ENCODE measurements around the gene CLCN6. TPM values are rescaled to one million over a fixed set of nuclear protein-coding genes. Genes with fewer than 3 reads are reported as not detected.
A peak's percentile ranks its signal among the peaks of the same experiment; 100 is the strongest.

CLCN6 gene
- polyA plus RNA-seq, 3 donors, result 3.8 to 37.1 (median 4.2) TPM

DNA sequence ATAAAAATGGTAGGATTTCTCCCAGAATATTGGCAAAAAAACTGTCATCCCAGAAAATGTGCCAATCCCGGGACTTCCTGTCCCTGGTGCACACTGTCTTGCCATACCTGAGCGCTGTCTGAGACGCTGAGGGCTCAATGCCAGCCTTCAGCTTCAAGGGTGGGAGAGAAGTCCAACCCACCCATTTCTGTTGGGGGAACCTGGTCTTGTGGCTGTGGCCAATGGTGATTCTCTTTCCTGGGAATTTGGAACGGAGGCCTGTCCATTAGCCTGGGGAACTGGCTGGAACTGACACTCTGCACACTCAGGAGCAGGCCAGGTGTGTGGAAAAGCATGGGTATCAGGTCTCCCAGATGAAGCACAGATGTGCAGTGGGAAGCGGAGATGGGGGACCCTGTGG, 6.9 kb upstream of the CLCN6 start:
- Histone ChIP-seq H3K79me2 (ENCODE audit: insufficient read depth, low read length) (peaks cover 38% of the 10 kb centered on the region), H3K36me3 (replicated peaks in 1 of 2; ENCODE audit: control insufficient read depth in 1 of 2, insufficient read depth in 2 of 2, low read length in 2 of 2) (peaks cover 62 to 78% of the 10 kb centered on the region in 2 donors), H3K9me3 (replicated peaks in 1 of 2; ENCODE audit: control insufficient read depth in 1 of 2, insufficient read depth in 1 of 2, low read length in 2 of 2) (no peaks in the 10 kb centered on the region), H3K27me3 (ENCODE audit: control insufficient read depth in 2 of 2, insufficient read depth in 2 of 2, low read length in 2 of 2) (no peaks in the 10 kb centered on the region), H3K4me1 (ENCODE audit: control insufficient read depth in 1 of 2, insufficient read depth in 2 of 2, low read length in 2 of 2) (peaks cover 25 to 31% of the 10 kb centered on the region in 2 donors), H3K4me2 (replicated peaks; ENCODE audit: extremely low read depth, low read length, poor library complexity, severe bottlenecking) (no peak overlapping the region), H3K27ac (ENCODE audit: low read depth in 1 of 2, low read length in 2 of 2) (no peak overlapping the region), H3K4me3 (replicated peaks in 1 of 3; ENCODE audit: low read depth in 2 of 3, low read length in 3 of 3) (no peak overlapping the region), H2AFZ (ENCODE audit: insufficient read depth, low read depth, low read length, poor library complexity, severe bottlenecking) (no peak overlapping the region), H3K9ac (ENCODE audit: insufficient read depth, low read length, poor library complexity, severe bottlenecking) (no peak overlapping the region), H4K20me1 (ENCODE audit: insufficient read depth, low read length) (peaks cover 37% of the 10 kb centered on the region)
- Mint-ChIP-seq H3K27me3 (ENCODE audit: low read depth in 3 of 3) (peaks cover 0 to 2% (median 0%) of the 10 kb centered on the region in 3 donors), H3K4me1 (peaks cover 33% of the 10 kb centered on the region), H3K9me3 (no peaks in the 10 kb centered on the region), H3K4me3 (peak overlapping the region in 1 of 2 donors; percentile 12), H3K27ac (peak overlapping the region in 1 of 7 donors; percentile 80), H3K36me3 (peaks cover 70 to 86% of the 10 kb centered on the region in 2 donors)
- no peak for DNase-seq
- WGBS (ENCODE audit: insufficient coverage), result 100% methylated on average over 3 of the region's 5 CpGs
- intact Hi-C loops (cut with micrococcal nuclease), result loop anchor here in 1 of 2 donors (10.0 kb wide), 1 partner anchor 64 kb away; the partner anchor contains the start of gene AGTRAP
- TF ChIP-seq, protein P1, sequence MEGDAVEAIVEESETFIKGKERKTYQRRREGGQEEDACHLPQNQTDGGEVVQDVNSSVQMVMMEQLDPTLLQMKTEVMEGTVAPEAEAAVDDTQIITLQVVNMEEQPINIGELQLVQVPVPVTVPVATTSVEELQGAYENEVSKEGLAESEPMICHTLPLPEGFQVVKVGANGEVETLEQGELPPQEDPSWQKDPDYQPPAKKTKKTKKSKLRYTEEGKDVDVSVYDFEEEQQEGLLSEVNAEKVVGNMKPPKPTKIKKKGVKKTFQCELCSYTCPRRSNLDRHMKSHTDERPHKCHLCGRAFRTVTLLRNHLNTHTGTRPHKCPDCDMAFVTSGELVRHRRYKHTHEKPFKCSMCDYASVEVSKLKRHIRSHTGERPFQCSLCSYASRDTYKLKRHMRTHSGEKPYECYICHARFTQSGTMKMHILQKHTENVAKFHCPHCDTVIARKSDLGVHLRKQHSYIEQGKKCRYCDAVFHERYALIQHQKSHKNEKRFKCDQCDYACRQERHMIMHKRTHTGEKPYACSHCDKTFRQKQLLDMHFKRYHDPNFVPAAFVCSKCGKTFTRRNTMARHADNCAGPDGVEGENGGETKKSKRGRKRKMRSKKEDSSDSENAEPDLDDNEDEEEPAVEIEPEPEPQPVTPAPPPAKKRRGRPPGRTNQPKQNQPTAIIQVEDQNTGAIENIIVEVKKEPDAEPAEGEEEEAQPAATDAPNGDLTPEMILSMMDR (IDR thresholded peaks at IDR 0.05), result no peak

DNA sequence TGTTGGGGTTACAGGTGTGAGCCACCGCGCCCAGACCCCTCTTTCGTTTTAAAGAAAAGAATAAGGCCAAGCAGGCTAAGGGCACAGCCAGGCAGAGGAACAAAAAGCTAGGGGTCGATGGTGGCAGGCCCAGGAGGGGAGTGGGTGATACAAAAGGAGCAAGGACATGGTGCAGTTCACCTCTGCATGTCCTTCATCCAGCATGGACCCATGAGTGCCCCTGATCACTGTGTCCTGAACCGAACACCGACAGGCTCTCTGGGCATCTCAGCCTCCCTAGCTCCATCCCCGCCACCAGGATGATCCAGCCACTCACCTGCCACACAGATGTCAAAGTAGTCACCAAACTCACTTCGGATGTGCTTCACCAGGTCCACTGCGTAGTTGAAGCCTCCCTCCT, 6.1 kb upstream of the CLCN6 start:
- no peak overlapping the region for H3K4me3 ChIP-seq (replicated peaks in 1 of 3; ENCODE audit: low read depth in 2 of 3, low read length in 3 of 3)
- no peaks in the 10 kb centered on the region for H3K9me3 ChIP-seq (replicated peaks in 1 of 2; ENCODE audit: control insufficient read depth in 1 of 2, insufficient read depth in 1 of 2, low read length in 2 of 2)
- no peak overlapping the region for H3K9ac ChIP-seq (ENCODE audit: insufficient read depth, low read length, poor library complexity, severe bottlenecking)
- TF ChIP-seq, protein P1 (IDR thresholded peaks at IDR 0.05), result no peak
- H3K4me3 Mint-ChIP-seq, result no peak overlapping the region
- peaks cover 0 to 2% (median 0%) of the 10 kb centered on the region in 3 donors for H3K27me3 Mint-ChIP-seq (ENCODE audit: low read depth in 3 of 3)
- H3K4me1 ChIP-seq (ENCODE audit: control insufficient read depth in 1 of 2, insufficient read depth in 2 of 2, low read length in 2 of 2), result peaks cover 33 to 39% of the 10 kb centered on the region in 2 donors
- intact Hi-C loops (cut with micrococcal nuclease), result loop anchor here (5.0 to 10.0 kb wide), 3 partner anchors 63 to 185 kb away; partner anchors contain the start of genes AGTRAP (in 2 of the 2) and MFN2 (in 1 of the 2)
- H3K9me3 Mint-ChIP-seq, result no peaks in the 10 kb centered on the region
- peaks cover 54 to 70% of the 10 kb centered on the region in 2 donors for H3K36me3 ChIP-seq (replicated peaks in 1 of 2; ENCODE audit: control insufficient read depth in 1 of 2, insufficient read depth in 2 of 2, low read length in 2 of 2)
- peaks cover 37% of the 10 kb centered on the region for H4K20me1 ChIP-seq (ENCODE audit: insufficient read depth, low read length)
- no peak overlapping the region for H2AFZ ChIP-seq (ENCODE audit: insufficient read depth, low read depth, low read length, poor library complexity, severe bottlenecking)
- peaks cover 45% of the 10 kb centered on the region for H3K79me2 ChIP-seq (ENCODE audit: insufficient read depth, low read length)
- H3K27ac Mint-ChIP-seq, result peak overlapping the region in 2 of 7 donors; percentile 43
- H3K27ac ChIP-seq (ENCODE audit: low read depth in 1 of 2, low read length in 2 of 2), result peak overlapping the region in 1 of 2 donors; percentile 59
- DNase-seq, result no peak
- H3K4me1 Mint-ChIP-seq, result peaks cover 41% of the 10 kb centered on the region
- H3K4me2 ChIP-seq (replicated peaks; ENCODE audit: extremely low read depth, low read length, poor library complexity, severe bottlenecking), result no peak overlapping the region
- H3K27me3 ChIP-seq (ENCODE audit: control insufficient read depth in 2 of 2, insufficient read depth in 2 of 2, low read length in 2 of 2), result no peaks in the 10 kb centered on the region
- peaks cover 65 to 78% of the 10 kb centered on the region in 2 donors for H3K36me3 Mint-ChIP-seq
- WGBS (ENCODE audit: insufficient coverage), result 100% methylated on average over 8 of the region's 9 CpGs

Data from CD14-positive monocyte (primary cell).